ENCODE measurements around the gene ANO10. TPM values are rescaled to one million over a fixed set of nuclear protein-coding genes. Genes with fewer than 3 reads are reported as not detected.
A peak's percentile ranks its signal among the peaks of the same experiment; 100 is the strongest.

Gene ANO10
- total and polyA plus RNA-seq, 2 donors (not counting 3 experiments of a cell fraction or from before 2014, with no cell fraction given) = 28.4 to 45.8 TPM

DNA sequence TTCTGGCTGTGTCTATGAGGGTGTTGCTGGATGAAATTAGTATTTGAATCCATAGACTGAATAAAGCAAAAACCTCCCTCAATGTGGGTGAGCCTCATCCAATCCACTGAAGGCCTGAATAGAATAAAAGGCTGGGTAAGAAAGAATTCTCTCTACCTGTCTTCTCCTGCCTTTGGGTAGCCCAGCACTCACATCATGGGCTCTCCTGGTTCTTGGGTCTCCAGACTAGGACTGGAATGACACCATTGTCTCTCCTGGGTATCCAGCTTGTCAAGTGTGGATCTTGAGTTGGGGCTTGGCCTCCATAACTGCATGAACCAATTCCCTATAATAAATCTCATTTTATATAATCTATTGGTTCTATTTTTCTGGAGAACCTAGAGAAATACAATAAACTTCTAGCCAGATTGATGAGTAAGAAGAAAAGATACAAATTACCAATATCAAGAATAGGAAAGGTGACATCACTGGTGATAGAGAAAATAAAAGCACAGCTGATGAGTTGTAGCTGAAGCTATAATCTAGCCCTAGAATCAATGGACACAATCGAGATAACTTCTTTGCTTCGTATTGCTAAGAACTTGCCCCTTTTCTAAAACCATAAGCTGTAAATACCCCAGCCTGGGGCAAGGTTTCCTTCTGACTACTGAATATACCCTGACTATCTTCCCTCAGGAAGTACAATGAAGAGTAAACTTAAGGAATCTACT is 106.4 kb downstream of the ANO10 start:
- no peak for DNase-seq (ENCODE audit: low read depth, low spot score)
- dilution Hi-C loops (cut with MboI; ENCODE audit: extremely low pct_ligation_motif_present, low sequenced_read_pairs) = no loop called here
- intact Hi-C loops (cut with micrococcal nuclease) = no loop called here
- H3K4me1 ChIP-seq (ENCODE audit: control insufficient read depth, extremely low read depth, insufficient read depth, low read length) = no peaks in the 10 kb centered on the region
- no peak for TF ChIP-seq MYC (IDR thresholded peaks at IDR 0.05; ENCODE audit: low read depth, low read length)
- no peak for TF ChIP-seq CTCF (IDR thresholded peaks at IDR 0.05; ENCODE audit: extremely low read depth in 1 of 2, insufficient read depth in 1 of 2, low read depth in 1 of 2, low read length in 2 of 2)
- TF ChIP-seq FOS (IDR thresholded peaks at IDR 0.05; ENCODE audit: borderline replicate concordance, insufficient read depth, low read length) = no peak
- no TSS peak for BruUV-seq (replicated peaks)
- H3K4me3 ChIP-seq (replicated peaks in 1 of 3; ENCODE audit: insufficient read depth in 1 of 3, low read depth in 1 of 3, low read length in 3 of 3) = no peak overlapping the region
- no peaks in the 10 kb centered on the region for H3K36me3 ChIP-seq (ENCODE audit: control insufficient read depth in 2 of 2, extremely low read depth in 1 of 2, insufficient read depth in 2 of 2, low read length in 2 of 2)
- no peak overlapping the region for H2AFZ ChIP-seq (ENCODE audit: low read depth, low read length)
- CTCF ChIA-PET = interaction anchor here (0.5 to 2.7 kb wide), 2 partner anchors 12 to 57 kb away, joined by 3 to 14 read pairs; no protein-coding TSS in a partner anchor
- no peaks in the 10 kb centered on the region for H3K9me3 ChIP-seq (replicated peaks; ENCODE audit: control insufficient read depth, insufficient read depth, low read length)
- no peaks in the 10 kb centered on the region for H3K27me3 ChIP-seq (ENCODE audit: control insufficient read depth in 2 of 2, insufficient read depth in 2 of 2, low read length in 2 of 2)
- H3K9me1 ChIP-seq (replicated peaks; ENCODE audit: control insufficient read depth, extremely low read depth, insufficient read depth, low read length) = no peaks in the 10 kb centered on the region
- H3K79me2 ChIP-seq (ENCODE audit: control insufficient read depth, insufficient read depth, low read length) = no peaks in the 10 kb centered on the region
- no peak overlapping the region for H3K4me2 ChIP-seq (ENCODE audit: insufficient read depth, low read length)
- H3K9ac ChIP-seq (replicated peaks; ENCODE audit: extremely low read depth, insufficient read depth, low read length) = no peak overlapping the region
- H4K20me1 ChIP-seq (replicated peaks; ENCODE audit: control insufficient read depth, extremely low read depth, insufficient read depth, low read length) = no peaks in the 10 kb centered on the region
- POLR2A ChIA-PET = no interaction called here
- H3K27ac ChIP-seq (ENCODE audit: insufficient read depth, low read depth, low read length) = no peak overlapping the region
- peak; percentile 24 for FAIRE-seq

DNA sequence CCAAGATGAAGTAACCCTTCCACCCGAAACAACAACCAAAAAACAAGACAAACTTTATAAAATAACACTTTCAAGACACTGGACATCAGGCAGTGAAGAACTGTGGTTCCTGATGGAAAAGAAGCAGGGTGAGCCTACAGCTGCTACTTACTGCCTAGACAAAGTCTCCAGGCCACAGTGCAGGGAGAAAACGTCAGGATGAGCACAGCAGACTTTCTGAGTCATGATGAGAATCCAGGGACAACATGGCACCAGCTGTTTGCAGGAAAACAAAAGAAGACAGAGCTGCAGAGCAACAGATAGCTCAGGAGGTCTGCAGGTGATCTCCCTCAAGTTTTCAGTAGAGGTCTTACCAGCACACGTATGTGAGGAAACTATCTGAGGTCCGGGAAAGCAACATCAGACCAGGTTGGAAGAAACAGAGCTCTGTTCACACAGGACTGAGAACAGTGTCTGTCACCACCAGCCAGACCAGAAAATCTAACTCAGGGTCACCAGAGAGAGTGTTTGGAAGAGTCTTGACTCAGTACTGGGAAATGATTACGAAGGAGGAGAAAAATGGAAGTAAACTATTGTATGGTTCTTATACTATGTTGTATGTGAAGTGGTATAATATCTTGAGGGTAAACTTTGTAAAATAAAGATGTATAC is 108.9 kb downstream of the ANO10 start:
- BruUV-seq (replicated peaks) = no TSS peak
- H3K9me1 ChIP-seq (replicated peaks; ENCODE audit: control insufficient read depth, extremely low read depth, insufficient read depth, low read length) = no peaks in the 10 kb centered on the region
- FAIRE-seq = no peak
- no peaks in the 10 kb centered on the region for H3K79me2 ChIP-seq (ENCODE audit: control insufficient read depth, insufficient read depth, low read length)
- CTCF ChIA-PET = no interaction called here
- H3K4me3 ChIP-seq (replicated peaks in 1 of 3; ENCODE audit: insufficient read depth in 1 of 3, low read depth in 1 of 3, low read length in 3 of 3) = no peak overlapping the region
- TF ChIP-seq POLR2A (IDR thresholded peaks at IDR 0.05; ENCODE audit: low read depth, low read length) = no peak
- TF ChIP-seq, protein P1, sequence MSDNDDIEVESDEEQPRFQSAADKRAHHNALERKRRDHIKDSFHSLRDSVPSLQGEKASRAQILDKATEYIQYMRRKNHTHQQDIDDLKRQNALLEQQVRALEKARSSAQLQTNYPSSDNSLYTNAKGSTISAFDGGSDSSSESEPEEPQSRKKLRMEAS (IDR thresholded peaks at IDR 0.05; ENCODE audit: insufficient read depth, insufficient read length) = no peak
- TF ChIP-seq POLR2AphosphoS5 (IDR thresholded peaks at IDR 0.05; ENCODE audit: insufficient read depth, low read depth, low read length) = no peak
- no peak for TF ChIP-seq JUN (IDR thresholded peaks at IDR 0.05; ENCODE audit: borderline replicate concordance, insufficient read depth, insufficient read length, low read depth)
- H3K27me3 ChIP-seq (ENCODE audit: control insufficient read depth in 2 of 2, insufficient read depth in 2 of 2, low read length in 2 of 2) = no peaks in the 10 kb centered on the region
- no peaks in the 10 kb centered on the region for H3K9me3 ChIP-seq (replicated peaks; ENCODE audit: control insufficient read depth, insufficient read depth, low read length)
- H3K27ac ChIP-seq (ENCODE audit: insufficient read depth, low read depth, low read length) = no peak overlapping the region
- no peak overlapping the region for H3K4me2 ChIP-seq (ENCODE audit: insufficient read depth, low read length)
- dilution Hi-C loops (cut with MboI; ENCODE audit: extremely low pct_ligation_motif_present, low sequenced_read_pairs) = no loop called here
- H4K20me1 ChIP-seq (replicated peaks; ENCODE audit: control insufficient read depth, extremely low read depth, insufficient read depth, low read length) = no peaks in the 10 kb centered on the region
- no peak overlapping the region for H3K9ac ChIP-seq (replicated peaks; ENCODE audit: extremely low read depth, insufficient read depth, low read length)
- no peaks in the 10 kb centered on the region for H3K4me1 ChIP-seq (ENCODE audit: control insufficient read depth, extremely low read depth, insufficient read depth, low read length)
- DNase-seq (ENCODE audit: low read depth, low spot score) = no peak
- intact Hi-C loops (cut with micrococcal nuclease) = no loop called here
- no peaks in the 10 kb centered on the region for H3K36me3 ChIP-seq (ENCODE audit: control insufficient read depth in 2 of 2, extremely low read depth in 1 of 2, insufficient read depth in 2 of 2, low read length in 2 of 2)
- POLR2A ChIA-PET = no interaction called here
- no peak overlapping the region for H2AFZ ChIP-seq (ENCODE audit: low read depth, low read length)
